ENCODE results near the gene KLF2. TPM values are rescaled to one million over a fixed set of nuclear protein-coding genes. Genes with fewer than 3 reads are reported as not detected.

The KLF2 gene
- polyA plus RNA-seq (2011; rRNA removed) (1.7 and 1.8 TPM in 2 replicates), polyA minus RNA-seq (2011; rRNA and poly(A)+ RNA removed) (2.3 and 2.6 TPM in 2 replicates)

GRCh38 chr19:16324384-16325160 is at the start of gene KLF2:
TSS of gene KLF2 (plus strand) at chr19:16324826. CDS start at chr19:16324924, 98 bp downstream.
- POLR2A ChIA-PET, result interaction anchor here (1.0 kb wide), 2 partner anchors 8 to 14 kb away, joined by 9 to 15 read pairs; no protein-coding TSS in a partner anchor
- H3K36me3 ChIP-seq (ENCODE audit: control insufficient read depth, insufficient read depth, low read length), result peaks cover 6% of the 10 kb centered on the region
- peak within 1 kb of the TSS; percentile 68 for H3K4me3 ChIP-seq (ENCODE audit: low read depth, low read length)
- DNase-seq (ENCODE audit: low read depth), result peak; percentile 64
- no peaks in the 10 kb centered on the region; the same call in 1 of the 2 replicates for H3K27me3 ChIP-seq (ENCODE audit: control insufficient read depth, insufficient read depth, low read length)
- no peak for TF ChIP-seq CTCF (IDR thresholded peaks at IDR 0.05; ENCODE audit: insufficient read depth, low read depth, low read length)
- CTCF ChIA-PET, result interaction anchor here (0.6 to 1.2 kb wide), 7 partner anchors 12 to 68 kb away, joined by 3 read pairs; no protein-coding TSS in a partner anchor

- POLR2A ChIA-PET, result no interaction called here
- no peak for DNase-seq (ENCODE audit: low read depth)
- Histone ChIP-seq H3K27me3 (ENCODE audit: control insufficient read depth, insufficient read depth, low read length) (peaks cover 20% of the 10 kb centered on the region), H3K36me3 (ENCODE audit: control insufficient read depth, insufficient read depth, low read length) (no peaks in the 10 kb centered on the region), H3K4me3 (ENCODE audit: low read depth, low read length) (no peak overlapping the region)
- CTCF ChIA-PET, result interaction anchor here (0.7 to 0.9 kb wide), 2 partner anchors 39 to 103 kb away, joined by 3 to 4 read pairs; no protein-coding TSS in a partner anchor
- no peak for TF ChIP-seq CTCF (IDR thresholded peaks at IDR 0.05; ENCODE audit: insufficient read depth, low read depth, low read length)
Observed at GRCh38 chr19:16280306-16280705, 44.3 kb upstream of the KLF2 start.

- Histone ChIP-seq H3K4me3 (ENCODE audit: low read depth, low read length) (no peak overlapping the region), H3K27me3 (ENCODE audit: control insufficient read depth, insufficient read depth, low read length) (peaks cover 24% of the 10 kb centered on the region), H3K36me3 (ENCODE audit: control insufficient read depth, insufficient read depth, low read length) (no peaks in the 10 kb centered on the region)
- POLR2A ChIA-PET, result no interaction called here
- DNase-seq (ENCODE audit: low read depth), result no peak
- CTCF ChIA-PET, result interaction anchor here (0.9 kb wide), 1 partner anchor 35 kb away, joined by 6 read pairs; no protein-coding TSS in a partner anchor
- TF ChIP-seq CTCF (IDR thresholded peaks at IDR 0.05; ENCODE audit: insufficient read depth, low read depth, low read length), result no peak
Observed at GRCh38 chr19:16281743-16282142, 42.9 kb upstream of the KLF2 start.

GRCh38 chr19:16283210-16284061 is 41.2 kb upstream of the KLF2 start:
- ChIA-PET CTCF (interaction anchor here (0.7 to 1.6 kb wide), 3 partner anchors 9 to 94 kb away, joined by 3 read pairs; no protein-coding TSS in a partner anchor), POLR2A (interaction anchor here (0.7 kb wide), 1 partner anchor 189 kb away, joined by 5 read pairs; no protein-coding TSS in a partner anchor)
- peak overlapping the region; percentile 5; the same call in 1 of the 2 replicates for H3K4me3 ChIP-seq (ENCODE audit: low read depth, low read length)
- peaks cover 20% of the 10 kb centered on the region for H3K27me3 ChIP-seq (ENCODE audit: control insufficient read depth, insufficient read depth, low read length)
- H3K36me3 ChIP-seq (ENCODE audit: control insufficient read depth, insufficient read depth, low read length), result no peaks in the 10 kb centered on the region
- TF ChIP-seq CTCF (IDR thresholded peaks at IDR 0.05; ENCODE audit: insufficient read depth, low read depth, low read length), result no peak
- DNase-seq (ENCODE audit: low read depth), result no peak
